ENCODE data around the gene CFAP20.
"Not testable (repeated sequence)": the region's sequence is repeated elsewhere in the genome, so short reads cannot be mapped to it uniquely, and the experiment has no call there.

The CFAP20 gene

GRCh38 chr16:58094791-58095574, 34.2 kb downstream of the CFAP20 start:
- no peak for DNase-seq

GRCh38 chr16:58094026-58094425, 35.2 kb downstream of the CFAP20 start:
- no peak for DNase-seq

- not testable (repeated sequence) for DNase-seq
Observed at GRCh38 chr16:58090396-58090795, 38.8 kb downstream of the CFAP20 start.

GRCh38 chr16:58088091-58088490, 41.1 kb downstream of the CFAP20 start:
- DNase-seq: no peak

- no peak for DNase-seq
Observed at GRCh38 chr16:58087209-58087913, 41.8 kb downstream of the CFAP20 start.

GRCh38 chr16:58086381-58087208, 42.6 kb downstream of the CFAP20 start:
- DNase-seq: no peak

GRCh38 chr16:58085584-58086251, 43.5 kb downstream of the CFAP20 start:
- no peak for DNase-seq

GRCh38 chr16:58085171-58085570, 44.0 kb downstream of the CFAP20 start:
- no peak for DNase-seq

GRCh38 chr16:58084635-58085034, 44.5 kb downstream of the CFAP20 start:
- DNase-seq: no peak

- DNase-seq: no peak
Observed at GRCh38 chr16:58082381-58082780, 46.8 kb downstream of the CFAP20 start.

GRCh38 chr16:58080657-58081056, 48.5 kb downstream of the CFAP20 start:
- DNase-seq: not testable (repeated sequence)

- DNase-seq: no peak
Observed at GRCh38 chr16:58077796-58078195, 51.4 kb downstream of the CFAP20 start.

- DNase-seq: no peak
Observed at GRCh38 chr16:58076514-58076913, 52.7 kb downstream of the CFAP20 start.

- DNase-seq: no peak
Observed at GRCh38 chr16:58074657-58075056, 54.5 kb downstream of the CFAP20 start.

- DNase-seq: not testable (repeated sequence)
Observed at GRCh38 chr16:58073086-58073485, 56.1 kb downstream of the CFAP20 start.

GRCh38 chr16:58072134-58072533, 57.0 kb downstream of the CFAP20 start:
- not testable (repeated sequence) for DNase-seq

- DNase-seq: no peak
Observed at GRCh38 chr16:58070585-58070984, 58.6 kb downstream of the CFAP20 start.
